Measurements from ENCODE around the gene NAA35.
"Not testable (repeated sequence)": the region's sequence is repeated elsewhere in the genome, so short reads cannot be mapped to it uniquely, and the experiment has no call there.

NAA35 gene

GRCh38 chr9:85940832-85941621 is at the start of gene NAA35:
TSS of gene NAA35 (plus strand) at chr9:85941146. CDS start at chr9:85942160, 1,014 bp downstream.
- ATAC-seq = peak; percentile 94
- DNase-seq = peak; percentile 99

- no peak for ATAC-seq
- DNase-seq = no peak
These were observed 48.5 kb upstream of the NAA35 start for GRCh38 chr9:85892401-85892800.

- DNase-seq = no peak
- no peak for ATAC-seq
These were observed 45.3 kb upstream of the NAA35 start for GRCh38 chr9:85895685-85896084.

GRCh38 chr9:85897848-85898247 is 43.1 kb upstream of the NAA35 start:
- ATAC-seq (no peak), DNase-seq (no peak)

GRCh38 chr9:85898332-85898731 is 42.6 kb upstream of the NAA35 start:
- DNase-seq (no peak), ATAC-seq (no peak)

GRCh38 chr9:85899388-85899787 is 41.6 kb upstream of the NAA35 start:
- ATAC-seq (no peak), DNase-seq (no peak)

GRCh38 chr9:85900504-85901201 is 40.3 kb upstream of the NAA35 start:
- DNase-seq = peak; percentile 60
- no peak for ATAC-seq

GRCh38 chr9:85904975-85905374 is 36.0 kb upstream of the NAA35 start:
- DNase-seq = no peak
- ATAC-seq = no peak

GRCh38 chr9:85905957-85906356 is 35.0 kb upstream of the NAA35 start:
- ATAC-seq (no peak), DNase-seq (no peak)

GRCh38 chr9:85909390-85909789 is 31.6 kb upstream of the NAA35 start:
- no peak for ATAC-seq

GRCh38 chr9:85914108-85914507 is 26.8 kb upstream of the NAA35 start:
- DNase-seq = no peak
- ATAC-seq = no peak

More at GRCh38 chr9:85909390-85909789, 31.6 kb upstream of the NAA35 start:
- DNase-seq = no peak

- DNase-seq = no peak
- no peak for ATAC-seq
These were observed 23.2 kb upstream of the NAA35 start for GRCh38 chr9:85917756-85918155.

GRCh38 chr9:85925493-85925892 is 15.5 kb upstream of the NAA35 start:
- no peak for ATAC-seq
- DNase-seq = no peak

- no peak for DNase-seq
- no peak for ATAC-seq
These were observed 13.9 kb upstream of the NAA35 start for GRCh38 chr9:85927076-85927475.

GRCh38 chr9:85931495-85931894 is 9.5 kb upstream of the NAA35 start:
- DNase-seq = no peak
- no peak for ATAC-seq

GRCh38 chr9:85935950-85936349 is 5.0 kb upstream of the NAA35 start:
- not testable (repeated sequence) for ATAC-seq, DNase-seq

- DNase-seq = no peak
- ATAC-seq = no peak
These were observed 593 bp upstream of the NAA35 start for GRCh38 chr9:85940275-85940831.

GRCh38 chr9:85941622-85941940 is 635 bp downstream of the NAA35 start:
- ATAC-seq (no peak), DNase-seq (no peak)

- no peak for ATAC-seq
- no peak for DNase-seq
These were observed 1.3 kb downstream of the NAA35 start for GRCh38 chr9:85941966-85942912.

GRCh38 chr9:85942913-85943709 is 2.2 kb downstream of the NAA35 start:
- DNase-seq (no peak), ATAC-seq (no peak)

- ATAC-seq = no peak
- DNase-seq = no peak
These were observed 2.9 kb downstream of the NAA35 start for GRCh38 chr9:85943757-85944430.

All from stimulated activated naive CD8-positive, alpha-beta T cell treated with anti-CD3 and anti-CD28 coated beads, Interleukin-15, Interleukin-2, amounts not matched to agents 100 U/mL and 50 U/mL, for 24 hours (primary cell).